ENCODE results near the gene HINFP.

Gene HINFP

DNA sequence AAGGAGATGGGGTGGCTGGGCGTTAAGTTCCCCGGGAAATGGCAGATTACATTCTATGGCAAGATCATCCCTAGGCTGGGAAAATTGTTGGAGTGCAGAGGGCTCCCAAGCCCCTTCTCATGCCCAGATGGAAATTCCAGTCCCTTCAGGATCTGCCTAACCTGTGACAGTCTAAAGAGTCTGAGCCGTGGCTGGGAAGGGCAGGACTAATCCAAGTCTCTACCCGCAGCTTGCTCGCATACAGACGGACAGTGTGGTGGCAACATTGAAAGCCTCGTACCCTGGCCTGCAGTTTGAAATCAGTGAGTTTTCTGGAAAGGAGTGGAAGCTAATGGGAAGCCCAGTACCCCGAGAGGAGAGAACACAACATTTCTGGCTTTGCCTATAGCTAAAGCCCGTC, 33.0 kb upstream of the HINFP start:
- no peak overlapping the region for H3K18ac ChIP-seq (ENCODE audit: low read length)
- peaks cover 10% of the 10 kb centered on the region for H3K79me1 ChIP-seq (ENCODE audit: low read length)
- no peaks in the 10 kb centered on the region for H3K9me3 ChIP-seq (ENCODE audit: insufficient read depth, low read depth, low read length)
- no peak overlapping the region for H4K8ac ChIP-seq (ENCODE audit: low read depth, low read length)
- H3K4me1 ChIP-seq (ENCODE audit: control insufficient read depth in 1 of 2, insufficient read depth in 2 of 2, low read length in 2 of 2): peaks cover 15 to 20% of the 10 kb centered on the region in 2 experiments
- H3K4me3 ChIP-seq (ENCODE audit: low read depth, low read length): no peak overlapping the region
- no peak overlapping the region for H3K27ac ChIP-seq (ENCODE audit: low read depth, low read length)
- H3K23ac ChIP-seq (ENCODE audit: low read length): no peak overlapping the region
- no peak overlapping the region for H3K14ac ChIP-seq (ENCODE audit: low read length)
- no peak overlapping the region for H3K9ac ChIP-seq (ENCODE audit: low read length)
- no peak overlapping the region for H2BK5ac ChIP-seq (ENCODE audit: low read depth, low read length, poor library complexity)
- H4K12ac ChIP-seq (ENCODE audit: low read depth, low read length): no peak overlapping the region
- H2BK12ac ChIP-seq (ENCODE audit: low read length): no peak overlapping the region
- no peak overlapping the region for H2BK120ac ChIP-seq (ENCODE audit: insufficient read depth, low read length, poor library complexity)
- DNase-seq: no peak
- no peak overlapping the region for H2AFZ ChIP-seq (ENCODE audit: insufficient read depth, low read length, poor library complexity)
- no peak overlapping the region for H3K4me2 ChIP-seq (ENCODE audit: low read length)
- H2AK5ac ChIP-seq (ENCODE audit: low read length): no peak overlapping the region
- no CpG with 5 or more reads among the region's 9 CpGs for WGBS (ENCODE audit: extremely low coverage, insufficient coverage, insufficient read length)
- H4K91ac ChIP-seq (ENCODE audit: low read depth, low read length): no peak overlapping the region
- H3K79me2 ChIP-seq (ENCODE audit: control insufficient read depth, insufficient read depth, low read length, poor library complexity): peaks cover 12% of the 10 kb centered on the region
- no peak overlapping the region for H3K4ac ChIP-seq (ENCODE audit: low read depth, low read length)
- no peaks in the 10 kb centered on the region for H3K27me3 ChIP-seq (ENCODE audit: insufficient read depth, low read length)
- H3K36me3 ChIP-seq (ENCODE audit: control insufficient read depth in 1 of 2, insufficient read depth in 2 of 2, low read length in 2 of 2): peaks cover 21 to 24% of the 10 kb centered on the region in 2 experiments

- Histone ChIP-seq H3K79me1 (ENCODE audit: low read length) (peaks cover 15% of the 10 kb centered on the region), H2BK12ac (ENCODE audit: low read length) (no peak overlapping the region), H2BK120ac (ENCODE audit: insufficient read depth, low read length, poor library complexity) (no peak overlapping the region), H2BK5ac (ENCODE audit: low read depth, low read length, poor library complexity) (no peak overlapping the region), H3K4me1 (ENCODE audit: control insufficient read depth in 1 of 2, insufficient read depth in 2 of 2, low read length in 2 of 2) (peaks cover 14 to 19% of the 10 kb centered on the region in 2 experiments), H3K4me2 (ENCODE audit: low read length) (no peak overlapping the region), H3K4me3 (ENCODE audit: low read depth, low read length) (no peak overlapping the region), H2AK5ac (ENCODE audit: low read length) (no peak overlapping the region), H3K27ac (ENCODE audit: low read depth, low read length) (no peak overlapping the region), H3K79me2 (ENCODE audit: control insufficient read depth, insufficient read depth, low read length, poor library complexity) (peaks cover 19% of the 10 kb centered on the region), H3K23ac (ENCODE audit: low read length) (no peak overlapping the region), H4K12ac (ENCODE audit: low read depth, low read length) (no peak overlapping the region), H3K14ac (ENCODE audit: low read length) (no peak overlapping the region), H3K9ac (ENCODE audit: low read length) (no peak overlapping the region), H2AFZ (ENCODE audit: insufficient read depth, low read length, poor library complexity) (no peak overlapping the region), H4K8ac (ENCODE audit: low read depth, low read length) (no peak overlapping the region), H3K27me3 (ENCODE audit: insufficient read depth, low read length) (no peaks in the 10 kb centered on the region), H3K9me3 (ENCODE audit: insufficient read depth, low read depth, low read length) (no peaks in the 10 kb centered on the region), H3K18ac (ENCODE audit: low read length) (no peak overlapping the region), H4K91ac (ENCODE audit: low read depth, low read length) (no peak overlapping the region), H3K36me3 (ENCODE audit: control insufficient read depth in 1 of 2, insufficient read depth in 2 of 2, low read length in 2 of 2) (peaks cover 22% of the 10 kb centered on the region in 2 experiments), H3K4ac (ENCODE audit: low read depth, low read length) (no peak overlapping the region)
- no CpG with 5 or more reads among the region's 1 CpG for WGBS (ENCODE audit: extremely low coverage, insufficient coverage, insufficient read length)
- DNase-seq: no peak
These were observed 32.1 kb upstream of the HINFP start for GRCh38 chr11:119089319-119089718.

- H3K9me3 ChIP-seq (ENCODE audit: insufficient read depth, low read depth, low read length): no peaks in the 10 kb centered on the region
- H3K14ac ChIP-seq (ENCODE audit: low read length): no peak overlapping the region
- H3K27me3 ChIP-seq (ENCODE audit: insufficient read depth, low read length): no peaks in the 10 kb centered on the region
- no CpG with 5 or more reads among the region's 9 CpGs for WGBS (ENCODE audit: extremely low coverage, insufficient coverage, insufficient read length)
- peaks cover 22% of the 10 kb centered on the region in 2 experiments for H3K36me3 ChIP-seq (ENCODE audit: control insufficient read depth in 1 of 2, insufficient read depth in 2 of 2, low read length in 2 of 2)
- H3K9ac ChIP-seq (ENCODE audit: low read length): no peak overlapping the region
- H3K18ac ChIP-seq (ENCODE audit: low read length): no peak overlapping the region
- H2AFZ ChIP-seq (ENCODE audit: insufficient read depth, low read length, poor library complexity): no peak overlapping the region
- no peak for DNase-seq
- H2BK5ac ChIP-seq (ENCODE audit: low read depth, low read length, poor library complexity): no peak overlapping the region
- H4K12ac ChIP-seq (ENCODE audit: low read depth, low read length): no peak overlapping the region
- no peak overlapping the region for H3K4ac ChIP-seq (ENCODE audit: low read depth, low read length)
- H3K79me1 ChIP-seq (ENCODE audit: low read length): peaks cover 14% of the 10 kb centered on the region
- no peak overlapping the region for H4K8ac ChIP-seq (ENCODE audit: low read depth, low read length)
- H3K79me2 ChIP-seq (ENCODE audit: control insufficient read depth, insufficient read depth, low read length, poor library complexity): peaks cover 21% of the 10 kb centered on the region
- no peak overlapping the region for H4K91ac ChIP-seq (ENCODE audit: low read depth, low read length)
- no peak overlapping the region for H3K23ac ChIP-seq (ENCODE audit: low read length)
- H3K4me2 ChIP-seq (ENCODE audit: low read length): no peak overlapping the region
- no peak overlapping the region for H2AK5ac ChIP-seq (ENCODE audit: low read length)
- no peak overlapping the region for H3K4me3 ChIP-seq (ENCODE audit: low read depth, low read length)
- no peak overlapping the region for H3K27ac ChIP-seq (ENCODE audit: low read depth, low read length)
- H2BK120ac ChIP-seq (ENCODE audit: insufficient read depth, low read length, poor library complexity): no peak overlapping the region
- no peak overlapping the region for H2BK12ac ChIP-seq (ENCODE audit: low read length)
- peaks cover 8 to 12% of the 10 kb centered on the region in 2 experiments for H3K4me1 ChIP-seq (ENCODE audit: control insufficient read depth in 1 of 2, insufficient read depth in 2 of 2, low read length in 2 of 2)
These were observed 30.2 kb upstream of the HINFP start for GRCh38 chr11:119091178-119091577.

DNA sequence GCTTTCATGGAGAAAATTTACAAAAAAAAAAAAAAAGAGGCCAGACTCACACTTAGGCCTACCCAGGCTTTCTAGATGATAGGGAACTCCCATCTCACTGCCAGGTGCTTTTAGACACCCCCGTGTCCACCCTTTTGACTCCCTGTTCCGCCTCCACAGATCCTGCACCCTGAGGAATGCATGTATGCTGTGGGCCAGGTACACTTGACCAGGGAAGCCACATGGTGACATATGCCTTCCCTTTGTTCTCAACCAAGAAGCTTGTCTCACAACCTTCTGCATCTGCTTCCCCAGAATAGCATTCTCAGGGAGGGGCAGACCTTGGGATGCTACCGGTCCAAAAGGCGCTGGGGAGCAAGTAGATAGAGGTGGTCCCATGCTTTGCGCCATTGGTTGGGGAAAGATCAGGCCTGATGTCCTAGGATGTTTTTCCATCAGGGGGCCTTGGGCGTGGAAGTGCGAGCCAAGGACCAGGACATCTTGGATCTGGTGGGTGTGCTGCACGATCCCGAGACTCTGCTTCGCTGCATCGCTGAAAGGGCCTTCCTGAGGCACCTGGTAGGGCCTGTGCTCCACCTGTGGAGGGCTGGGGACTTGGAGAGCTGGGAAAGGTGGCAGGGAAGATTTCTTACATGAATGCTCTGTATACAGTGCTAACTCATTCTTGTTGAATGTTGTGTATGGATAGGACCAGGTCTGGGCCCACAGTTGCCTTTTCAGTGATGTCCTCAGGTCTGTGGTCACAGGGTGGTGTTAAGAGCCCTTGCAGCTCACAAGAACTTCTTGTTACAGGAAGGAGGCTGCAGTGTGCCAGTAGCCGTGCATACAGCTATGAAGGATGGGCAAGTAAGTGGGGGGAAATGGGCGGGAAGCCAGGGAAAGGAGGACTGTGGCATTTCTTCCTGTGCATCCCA, 29.2 kb upstream of the HINFP start:
- peaks cover 21% of the 10 kb centered on the region for H3K79me2 ChIP-seq (ENCODE audit: control insufficient read depth, insufficient read depth, low read length, poor library complexity)
- no peak overlapping the region for H2AK5ac ChIP-seq (ENCODE audit: low read length)
- H3K4me1 ChIP-seq (ENCODE audit: control insufficient read depth in 1 of 2, insufficient read depth in 2 of 2, low read length in 2 of 2): peaks cover 8 to 12% of the 10 kb centered on the region in 2 experiments
- no peak overlapping the region for H2BK5ac ChIP-seq (ENCODE audit: low read depth, low read length, poor library complexity)
- no peak overlapping the region for H3K4ac ChIP-seq (ENCODE audit: low read depth, low read length)
- no peaks in the 10 kb centered on the region for H3K9me3 ChIP-seq (ENCODE audit: insufficient read depth, low read depth, low read length)
- H3K79me1 ChIP-seq (ENCODE audit: low read length): peaks cover 14% of the 10 kb centered on the region
- no peak overlapping the region for H3K14ac ChIP-seq (ENCODE audit: low read length)
- no peak overlapping the region for H3K9ac ChIP-seq (ENCODE audit: low read length)
- no peak overlapping the region for H2AFZ ChIP-seq (ENCODE audit: insufficient read depth, low read length, poor library complexity)
- no peak overlapping the region for H4K8ac ChIP-seq (ENCODE audit: low read depth, low read length)
- no peaks in the 10 kb centered on the region for H3K27me3 ChIP-seq (ENCODE audit: insufficient read depth, low read length)
- WGBS (ENCODE audit: extremely low coverage, insufficient coverage, insufficient read length): no CpG with 5 or more reads among the region's 13 CpGs
- no peak overlapping the region for H2BK120ac ChIP-seq (ENCODE audit: insufficient read depth, low read length, poor library complexity)
- no peak overlapping the region for H3K27ac ChIP-seq (ENCODE audit: low read depth, low read length)
- no peak overlapping the region for H4K12ac ChIP-seq (ENCODE audit: low read depth, low read length)
- H3K23ac ChIP-seq (ENCODE audit: low read length): no peak overlapping the region
- no peak for DNase-seq
- H2BK12ac ChIP-seq (ENCODE audit: low read length): peak overlapping the region; percentile 45
- no peak overlapping the region for H4K91ac ChIP-seq (ENCODE audit: low read depth, low read length)
- H3K4me2 ChIP-seq (ENCODE audit: low read length): peak overlapping the region; percentile 82
- H3K18ac ChIP-seq (ENCODE audit: low read length): no peak overlapping the region
- H3K4me3 ChIP-seq (ENCODE audit: low read depth, low read length): no peak overlapping the region
- peaks cover 24 to 31% of the 10 kb centered on the region in 2 experiments for H3K36me3 ChIP-seq (ENCODE audit: control insufficient read depth in 1 of 2, insufficient read depth in 2 of 2, low read length in 2 of 2)

Measured in trophoblast cell (in vitro differentiated cells and primary cell).